ENCODE data around the gene RAB37.

Gene RAB37

GRCh38 chr17:74745548-74746177, 8.6 kb downstream of the RAB37 start:
- no peak for DNase-seq (ENCODE audit: low read depth)

GRCh38 chr17:74746376-74746775, 9.3 kb downstream of the RAB37 start:
- no peak for DNase-seq (ENCODE audit: low read depth)

GRCh38 chr17:74746922-74747321, 9.9 kb downstream of the RAB37 start:
- no peak for DNase-seq (ENCODE audit: low read depth)

GRCh38 chr17:74748279-74748528, 11.1 kb downstream of the RAB37 start:
- no peak for DNase-seq (ENCODE audit: low read depth)

GRCh38 chr17:74748529-74749278, 11.6 kb downstream of the RAB37 start, which contains the start of gene NHERF1:
Gene NHERF1, plus strand, starts transcription at chr17:74748628. Its CDS starts 219 bp downstream, at chr17:74748847.
- DNase-seq (ENCODE audit: low read depth) = peak; percentile 46

GRCh38 chr17:74749279-74750038, 12.4 kb downstream of the RAB37 start:
- no peak for DNase-seq (ENCODE audit: low read depth)

GRCh38 chr17:74750039-74750326, 12.9 kb downstream of the RAB37 start:
- DNase-seq (ENCODE audit: low read depth) = no peak

- no peak for DNase-seq (ENCODE audit: low read depth)
Measured at GRCh38 chr17:74750327-74751069, 13.4 kb downstream of the RAB37 start.

GRCh38 chr17:74752415-74752814, 15.4 kb downstream of the RAB37 start:
- DNase-seq (ENCODE audit: low read depth) = no peak

GRCh38 chr17:74752822-74753401, 15.9 kb downstream of the RAB37 start:
- no peak for DNase-seq (ENCODE audit: low read depth)

GRCh38 chr17:74754832-74755231, 17.8 kb downstream of the RAB37 start:
- no peak for DNase-seq (ENCODE audit: low read depth)

- no peak for DNase-seq (ENCODE audit: low read depth)
Measured at GRCh38 chr17:74755533-74755932, 18.5 kb downstream of the RAB37 start.

GRCh38 chr17:74756891-74757290, 19.8 kb downstream of the RAB37 start:
- no peak for DNase-seq (ENCODE audit: low read depth)

GRCh38 chr17:74757502-74757901, 20.4 kb downstream of the RAB37 start:
- no peak for DNase-seq (ENCODE audit: low read depth)

GRCh38 chr17:74757931-74758847, 21.1 kb downstream of the RAB37 start:
- DNase-seq (ENCODE audit: low read depth) = no peak

- no peak for DNase-seq (ENCODE audit: low read depth)
Measured at GRCh38 chr17:74758848-74759168, 21.8 kb downstream of the RAB37 start.

GRCh38 chr17:74759243-74759801, 22.3 kb downstream of the RAB37 start:
- DNase-seq (ENCODE audit: low read depth) = no peak

GRCh38 chr17:74759941-74760340, 22.9 kb downstream of the RAB37 start:
- no peak for DNase-seq (ENCODE audit: low read depth)

- no peak for DNase-seq (ENCODE audit: low read depth)
Measured at GRCh38 chr17:74760404-74761105, 23.5 kb downstream of the RAB37 start.

GRCh38 chr17:74761419-74761818, 24.4 kb downstream of the RAB37 start:
- DNase-seq (ENCODE audit: low read depth) = no peak

Measured in HS-5 (cell line).